HCT116 (cell line): ENCODE measurements around the gene TBC1D2B. TPM values are rescaled to one million over a fixed set of nuclear protein-coding genes. Genes with fewer than 3 reads are reported as not detected.

ENCODE experiments used
- ATAC-seq: fragments of 200-7000 bp; cut with Tn5 transposase; 2 replicates; pipeline ENCODE4 v1.9.1; 2020; ENCODE audit warnings: mild to moderate bottlenecking, moderate library complexity
- BruUV-seq: library from RNA; stranded (reverse); fragments of 400-500 nt; replicated peaks from 2 replicates; lab custom pipeline; 2021; lab: Mats Ljungman, UMichigan
- CTCF ChIA-PET: fragments of 300-600 bp; sonication (Branson Sonifier 250); formaldehyde crosslinking; loops from one replicate; lab custom pipeline; 2021; ENCODE audit warnings: antibody characterized with exemption; lab: Charles Lee
- POLR2A ChIA-PET: fragments of 300-600, 350-600 bp; sonication (Branson Sonifier 250); formaldehyde crosslinking; loops from one replicate; lab custom pipeline; 2021; ENCODE audit warnings: antibody characterized with exemption; lab: Charles Lee
- RAD21 ChIA-PET, 2 experiments: fragments of 300-600 bp; sonication (Branson Sonifier 250); formaldehyde crosslinking; loops; one replicate each; lab custom pipeline; 2023; ENCODE audit warnings: low total read pairs in 2 of 2; ENCODE audit not compliant: uncharacterized antibody in 2 of 2, unreplicated experiment in 2 of 2, low non-redundant PET in 1 of 2; lab: Charles Lee
- DNase-seq: peaks from one replicate; pipeline ENCODE4 v3.0.0-alpha.2; 2010; ENCODE audit warnings: low read depth, low spot score
- H2AFZ ChIP-seq: fragments of 200-600 bp; shearing (Covaris generic), sonication (generic); 2 replicates; pipeline ENCODE4 v1.6.1; 2017; ENCODE audit warnings: low read depth, mixed run types, mixed read lengths, antibody characterized with exemption, low read length; ENCODE audit not compliant: poor library complexity, severe bottlenecking
- H3K27ac ChIP-seq: 2 replicates; pipeline ENCODE4 v1.5.1; 2012; ENCODE audit warnings: low read depth, low read length
- H3K27me3 ChIP-seq: fragments of 200-600 bp; sonication (generic); 2 replicates; pipeline ENCODE4 v1.6.1; 2016; ENCODE audit warnings: mixed run types, low read length, mixed read lengths; ENCODE audit not compliant: insufficient read depth
- H3K36me3 ChIP-seq, 2 experiments: fragments of 200-500 bp in 1 of 2; fragments of 200-600 bp in 1 of 2; sonication (Bioruptor generic) in 1 of 2; sonication (generic) in 1 of 2; 2 replicates each; pipeline versions ENCODE4 v1.5.1 to v1.6.1; 2014 to 2016; ENCODE audit warnings: low read length in 2 of 2, inconsistent platforms in 1 of 2, mixed read lengths in 1 of 2, mixed run types in 1 of 2; ENCODE audit not compliant: insufficient read depth in 2 of 2, control insufficient read depth in 1 of 2
- H3K4me1 ChIP-seq, 2 experiments: fragments of 200-600 bp in 1 of 2; sonication (generic) in 1 of 2; 2 replicates each; pipeline versions ENCODE4 v1.5.1 to v1.6.1; 2012 to 2017; ENCODE audit warnings: low read length in 2 of 2, inconsistent platforms in 1 of 2, mild to moderate bottlenecking in 1 of 2, mixed read lengths in 1 of 2, mixed run types in 1 of 2, moderate library complexity in 1 of 2; ENCODE audit not compliant: insufficient read depth in 2 of 2, control insufficient read depth in 1 of 2
- H3K4me2 ChIP-seq: fragments of 200-600 bp; sonication (generic); 2 replicates; pipeline ENCODE4 v1.6.1; 2017; ENCODE audit warnings: mixed run types, low read length, mixed read lengths
- H3K4me3 ChIP-seq, 2 experiments: fragments of 200-600 bp in 1 of 2; sonication (generic) in 1 of 2; replicated peaks in 1 of 2; 2 replicates each; pipeline ENCODE4 v1.5.1; 2011 to 2016; ENCODE audit warnings: low read length in 2 of 2, control low read depth in 1 of 2, low read depth in 1 of 2, mild to moderate bottlenecking in 1 of 2, mixed read lengths in 1 of 2, mixed run types in 1 of 2
- H3K79me2 ChIP-seq: fragments of 200-600 bp; sonication (generic); 2 replicates; pipeline ENCODE4 v1.6.1; 2017; ENCODE audit warnings: mild to moderate bottlenecking, mixed run types, low read length, moderate library complexity, mixed read lengths; ENCODE audit not compliant: insufficient read depth
- H3K9ac ChIP-seq: fragments of 200-600 bp; sonication (generic); 2 replicates; pipeline ENCODE4 v1.6.1; 2016; ENCODE audit warnings: low read length, mixed read lengths
- H3K9me2 ChIP-seq: fragments of 200-600 bp; sonication (generic), shearing (Covaris generic); 2 replicates; pipeline ENCODE4 v1.6.1; 2017; ENCODE audit warnings: mixed run types, mild to moderate bottlenecking, moderate library complexity; ENCODE audit not compliant: insufficient read depth
- H3K9me3 ChIP-seq, 2 experiments: fragments of 200-500 bp in 1 of 2; fragments of 200-600 bp in 1 of 2; sonication (Bioruptor generic) in 1 of 2; sonication (generic) in 1 of 2; 2 replicates each; pipeline ENCODE4 v1.6.1; 2014 to 2017; ENCODE audit warnings: low read length in 2 of 2, mixed read lengths in 2 of 2, inconsistent platforms in 1 of 2, low read depth in 1 of 2, mild to moderate bottlenecking in 1 of 2, mixed run types in 1 of 2, moderate library complexity in 1 of 2; ENCODE audit not compliant: control insufficient read depth in 1 of 2, insufficient read depth in 1 of 2
- H4K20me1 ChIP-seq: fragments of 200-600 bp; sonication (generic), shearing (Covaris generic); 2 replicates; pipeline ENCODE4 v1.6.1; 2017; ENCODE audit warnings: mixed run types, mild to moderate bottlenecking, moderate library complexity; ENCODE audit not compliant: insufficient read depth
- CBX3 ChIP-seq: IDR thresholded peaks from 2 replicates; pipeline ENCODE4 v1.6.1; 2012; ENCODE audit warnings: low read depth
- CEBPB ChIP-seq: IDR thresholded peaks from 2 replicates; pipeline ENCODE4 v1.6.1; 2012; ENCODE audit warnings: low read depth
- EGR1 ChIP-seq: IDR thresholded peaks from 2 replicates; pipeline ENCODE4 v1.6.1; 2012; ENCODE audit warnings: low read depth
- ELF1 ChIP-seq: IDR thresholded peaks from 2 replicates; pipeline ENCODE4 v1.6.1; 2012; ENCODE audit warnings: low read depth, borderline replicate concordance
- EZH2 ChIP-seq: fragments of 200-600 bp; sonication (generic); IDR thresholded peaks from 2 replicates; pipeline ENCODE4 v1.6.1; 2017; ENCODE audit warnings: antibody characterized with exemption, mixed run types
- EZH2phosphoT487 ChIP-seq: fragments of 200-600 bp; IDR thresholded peaks from 2 replicates; pipeline ENCODE4 v1.6.1; 2018; ENCODE audit warnings: antibody characterized with exemption, borderline replicate concordance
- FOSL1 ChIP-seq: IDR thresholded peaks from 2 replicates; pipeline ENCODE4 v1.6.1; 2012; ENCODE audit warnings: low read depth
- JUND ChIP-seq: IDR thresholded peaks from 2 replicates; pipeline ENCODE4 v1.6.1; 2012
- POLR2A ChIP-seq: IDR thresholded peaks from 2 replicates; pipeline ENCODE4 v1.7.0; 2011; ENCODE audit warnings: borderline replicate concordance; ENCODE audit not compliant: insufficient read depth, insufficient read length; ENCODE audit errors: extremely low read depth
- POLR2AphosphoS5 ChIP-seq: IDR thresholded peaks from 2 replicates; pipeline ENCODE4 v1.6.1; 2011; ENCODE audit warnings: mild to moderate bottlenecking, low read depth, low read length, moderate library complexity
- SIN3A ChIP-seq: IDR thresholded peaks from 2 replicates; pipeline ENCODE4 v1.6.1; 2012; ENCODE audit warnings: low read depth
- SP1 ChIP-seq: IDR thresholded peaks from 2 replicates; pipeline ENCODE4 v1.6.1; 2012; ENCODE audit warnings: low read depth
- SRF ChIP-seq: IDR thresholded peaks from 2 replicates; pipeline ENCODE4 v1.6.1; 2012; ENCODE audit warnings: low read depth
- TCF7L2 ChIP-seq: IDR thresholded peaks from 2 replicates; pipeline ENCODE4 v1.7.0; 2011; ENCODE audit warnings: borderline replicate concordance, inconsistent platforms; ENCODE audit not compliant: insufficient read depth, insufficient read length; ENCODE audit errors: extremely low read depth
- YY1 ChIP-seq: IDR thresholded peaks from 2 replicates; pipeline ENCODE4 v1.6.1; 2011; ENCODE audit warnings: low read length, low read depth, moderate library complexity, mild to moderate bottlenecking; ENCODE audit not compliant: insufficient replicate concordance; ENCODE audit errors: extremely low read depth
- ZBTB33 ChIP-seq: IDR thresholded peaks from 2 replicates; pipeline ENCODE4 v1.6.1; 2011; ENCODE audit warnings: mild to moderate bottlenecking, low read length, moderate library complexity; ENCODE audit not compliant: insufficient replicate concordance; ENCODE audit errors: extremely low read depth
- ZFX ChIP-seq: fragments of 450-650 bp; IDR thresholded peaks from 2 replicates; pipeline ENCODE4 v1.6.1; 2017
- ZNF274 ChIP-seq: fragments of 200-500 bp; sonication (Bioruptor generic); IDR thresholded peaks from 2 replicates; pipeline ENCODE4 v1.6.1; 2014; ENCODE audit warnings: mild to moderate bottlenecking, low read depth, low read length, inconsistent platforms
- intact Hi-C: fragments of 100-400 bp; cut with micrococcal nuclease; formaldehyde crosslinking; loops from 2 replicates; pipeline ENCODE4 v1.10.0; 2022
- total RNA-seq: library from RNA; stranded (reverse); gene quantifications from one replicate; pipeline ENCODE4 v1.2.1, GENCODE V29; 2021; ENCODE audit not compliant: unreplicated experiment
- TF ChIP-seq, protein P1 (sequence below): IDR thresholded peaks from 2 replicates; pipeline ENCODE4 v1.6.1; 2012; ENCODE audit warnings: low read depth
- TF ChIP-seq, protein P2 (sequence below): IDR thresholded peaks from 2 replicates; pipeline ENCODE4 v1.6.1; 2012

Gene TBC1D2B
- total RNA-seq, 1 experiment from 2014 or later: 16.6 TPM

DNA sequence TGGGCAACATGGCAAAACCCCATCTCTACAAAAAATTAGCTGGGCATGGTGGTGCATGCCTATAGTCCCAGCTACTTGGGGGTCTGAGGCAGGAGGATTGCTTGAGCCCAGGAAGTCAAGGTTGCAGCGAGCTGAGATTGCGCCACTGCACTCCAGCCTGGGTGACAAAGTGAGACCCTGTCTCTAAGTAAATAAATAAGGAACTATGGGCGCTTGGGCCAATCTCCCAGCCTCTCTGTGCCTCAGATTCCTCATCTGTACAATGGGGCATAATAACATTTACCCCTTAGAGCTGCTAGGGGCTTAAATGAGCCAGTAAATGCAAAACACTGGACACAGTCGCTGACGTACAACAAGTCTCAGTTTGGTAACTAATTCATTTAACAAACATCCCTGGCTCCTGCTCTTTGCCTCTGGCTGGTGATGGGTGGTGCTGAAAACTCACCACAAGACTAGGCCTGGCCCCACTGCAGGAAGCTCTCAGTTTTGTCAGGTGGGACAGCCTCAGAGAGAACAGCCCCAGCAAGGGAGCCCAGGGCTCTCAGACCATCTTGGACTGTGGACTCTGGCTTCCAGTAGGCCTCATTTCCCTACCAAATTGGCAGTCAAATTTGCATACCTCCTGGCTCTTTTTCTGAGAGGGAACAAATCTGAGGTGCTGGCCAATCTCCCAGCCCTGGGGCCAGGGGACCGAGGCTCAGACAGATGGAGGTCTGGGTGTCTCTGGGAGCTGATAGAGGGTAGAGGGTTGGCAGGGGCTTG, 6.4 kb upstream of the TBC1D2B start:
- ChIA-PET CTCF (no interaction called here), RAD21 (no interaction called here), POLR2A (no interaction called here)
- no peaks in the 10 kb centered on the region for H3K9me3 ChIP-seq
- H3K27me3 ChIP-seq: no peaks in the 10 kb centered on the region
- H3K9ac ChIP-seq: no peak overlapping the region
- no peaks in the 10 kb centered on the region for H3K4me1 ChIP-seq
- H3K4me3 ChIP-seq: no peak overlapping the region
- H3K27ac ChIP-seq: no peak overlapping the region
- H3K36me3 ChIP-seq: no peaks in the 10 kb centered on the region
- intact Hi-C loops: no loop called here
- H3K9me2 ChIP-seq: no peaks in the 10 kb centered on the region
- no peak overlapping the region for H3K4me2 ChIP-seq
- no peak for DNase-seq
- H3K79me2 ChIP-seq: no peaks in the 10 kb centered on the region
- no peaks in the 10 kb centered on the region for H4K20me1 ChIP-seq
- no peak overlapping the region for H2AFZ ChIP-seq
- TF ChIP-seq, protein P1, sequence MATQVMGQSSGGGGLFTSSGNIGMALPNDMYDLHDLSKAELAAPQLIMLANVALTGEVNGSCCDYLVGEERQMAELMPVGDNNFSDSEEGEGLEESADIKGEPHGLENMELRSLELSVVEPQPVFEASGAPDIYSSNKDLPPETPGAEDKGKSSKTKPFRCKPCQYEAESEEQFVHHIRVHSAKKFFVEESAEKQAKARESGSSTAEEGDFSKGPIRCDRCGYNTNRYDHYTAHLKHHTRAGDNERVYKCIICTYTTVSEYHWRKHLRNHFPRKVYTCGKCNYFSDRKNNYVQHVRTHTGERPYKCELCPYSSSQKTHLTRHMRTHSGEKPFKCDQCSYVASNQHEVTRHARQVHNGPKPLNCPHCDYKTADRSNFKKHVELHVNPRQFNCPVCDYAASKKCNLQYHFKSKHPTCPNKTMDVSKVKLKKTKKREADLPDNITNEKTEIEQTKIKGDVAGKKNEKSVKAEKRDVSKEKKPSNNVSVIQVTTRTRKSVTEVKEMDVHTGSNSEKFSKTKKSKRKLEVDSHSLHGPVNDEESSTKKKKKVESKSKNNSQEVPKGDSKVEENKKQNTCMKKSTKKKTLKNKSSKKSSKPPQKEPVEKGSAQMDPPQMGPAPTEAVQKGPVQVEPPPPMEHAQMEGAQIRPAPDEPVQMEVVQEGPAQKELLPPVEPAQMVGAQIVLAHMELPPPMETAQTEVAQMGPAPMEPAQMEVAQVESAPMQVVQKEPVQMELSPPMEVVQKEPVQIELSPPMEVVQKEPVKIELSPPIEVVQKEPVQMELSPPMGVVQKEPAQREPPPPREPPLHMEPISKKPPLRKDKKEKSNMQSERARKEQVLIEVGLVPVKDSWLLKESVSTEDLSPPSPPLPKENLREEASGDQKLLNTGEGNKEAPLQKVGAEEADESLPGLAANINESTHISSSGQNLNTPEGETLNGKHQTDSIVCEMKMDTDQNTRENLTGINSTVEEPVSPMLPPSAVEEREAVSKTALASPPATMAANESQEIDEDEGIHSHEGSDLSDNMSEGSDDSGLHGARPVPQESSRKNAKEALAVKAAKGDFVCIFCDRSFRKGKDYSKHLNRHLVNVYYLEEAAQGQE: no peak
- TF ChIP-seq, protein P2, sequence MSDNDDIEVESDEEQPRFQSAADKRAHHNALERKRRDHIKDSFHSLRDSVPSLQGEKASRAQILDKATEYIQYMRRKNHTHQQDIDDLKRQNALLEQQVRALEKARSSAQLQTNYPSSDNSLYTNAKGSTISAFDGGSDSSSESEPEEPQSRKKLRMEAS: no peak
- TF ChIP-seq EGR1: no peak
- TF ChIP-seq SIN3A: no peak
- TF ChIP-seq ZFX: no peak
- TF ChIP-seq ELF1: no peak
- TF ChIP-seq FOSL1: no peak
- no peak for TF ChIP-seq ZNF274
- no peak for TF ChIP-seq POLR2A
- no peak for TF ChIP-seq SP1
- TF ChIP-seq TCF7L2: no peak
- no peak for TF ChIP-seq SRF
- TF ChIP-seq EZH2phosphoT487: no peak
- no peak for TF ChIP-seq JUND
- no peak for TF ChIP-seq CBX3
- TF ChIP-seq CEBPB: no peak
- TF ChIP-seq ZBTB33: no peak
- TF ChIP-seq EZH2: no peak
- TF ChIP-seq YY1: no peak
- no peak for TF ChIP-seq POLR2AphosphoS5
- ATAC-seq: no peak
- BruUV-seq: no TSS peak
